Measurements from ENCODE around the gene PNMA6E. TPM values are rescaled to one million over a fixed set of nuclear protein-coding genes. Genes with fewer than 3 reads are reported as not detected.

Gene PNMA6E
- total and polyA plus RNA-seq, 2 of the 13 experiments (the other 11 are each of a cell fraction or from before 2014, with no cell fraction given): not detected

- intact Hi-C loops (cut with micrococcal nuclease; ENCODE audit: unreplicated experiment): no loop called here
- ChIA-PET CTCF (ENCODE audit: low intra/inter-chr PET ratio, low total read pairs) (no interaction called here), POLR2A (no interaction called here)
- Histone ChIP-seq H3K4me1 (ENCODE audit: insufficient read depth, low read length) (no peaks in the 10 kb centered on the region), H3K4me3 (replicated peaks in 1 of 3; ENCODE audit: insufficient read depth in 1 of 3, low read depth in 2 of 3, low read length in 3 of 3) (no peak overlapping the region), H3K27me3 (ENCODE audit: control insufficient read depth in 1 of 2, insufficient read depth in 2 of 2, low read length in 2 of 2) (no peaks in the 10 kb centered on the region; a peak in 1 of 5 replicates), H3K4me2 (ENCODE audit: low read depth, low read length) (no peak overlapping the region), H3K27ac (ENCODE audit: extremely low read length, insufficient read depth, low read length) (no peak overlapping the region), H3K36me3 (replicated peaks in 1 of 2; ENCODE audit: control insufficient read depth in 1 of 2, insufficient read depth in 2 of 2, low read length in 2 of 2) (no peaks in the 10 kb centered on the region), H2AFZ (ENCODE audit: low read length) (no peak overlapping the region), H3K79me2 (ENCODE audit: insufficient read depth, low read length) (no peaks in the 10 kb centered on the region), H4K20me1 (ENCODE audit: insufficient read depth, low read length) (no peaks in the 10 kb centered on the region), H3K9ac (ENCODE audit: insufficient read depth, low read depth, low read length) (no peak overlapping the region), H3K9me3 (ENCODE audit: low read length) (no peaks in the 10 kb centered on the region)
- DNase-seq (ENCODE audit: low spot score): no peak
- BruUV-seq (replicated peaks): no TSS peak
- no peak for TF ChIP-seq THYN1 (CRISPR knock-in tag; IDR thresholded peaks at IDR 0.05; ENCODE audit: borderline replicate concordance, low read depth)
- TF ChIP-seq, protein P1, sequence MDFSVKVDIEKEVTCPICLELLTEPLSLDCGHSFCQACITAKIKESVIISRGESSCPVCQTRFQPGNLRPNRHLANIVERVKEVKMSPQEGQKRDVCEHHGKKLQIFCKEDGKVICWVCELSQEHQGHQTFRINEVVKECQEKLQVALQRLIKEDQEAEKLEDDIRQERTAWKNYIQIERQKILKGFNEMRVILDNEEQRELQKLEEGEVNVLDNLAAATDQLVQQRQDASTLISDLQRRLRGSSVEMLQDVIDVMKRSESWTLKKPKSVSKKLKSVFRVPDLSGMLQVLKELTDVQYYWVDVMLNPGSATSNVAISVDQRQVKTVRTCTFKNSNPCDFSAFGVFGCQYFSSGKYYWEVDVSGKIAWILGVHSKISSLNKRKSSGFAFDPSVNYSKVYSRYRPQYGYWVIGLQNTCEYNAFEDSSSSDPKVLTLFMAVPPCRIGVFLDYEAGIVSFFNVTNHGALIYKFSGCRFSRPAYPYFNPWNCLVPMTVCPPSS (IDR thresholded peaks at IDR 0.05): no peak
- no peak for TF ChIP-seq MEF2D (CRISPR knock-in tag; IDR thresholded peaks at IDR 0.05)
- TF ChIP-seq ZKSCAN1 (IDR thresholded peaks at IDR 0.05; ENCODE audit: low read length): no peak
- no peak for TF ChIP-seq ZNF44 (CRISPR knock-in tag; IDR thresholded peaks at IDR 0.05)
- TF ChIP-seq ZNF879 (CRISPR knock-in tag; IDR thresholded peaks at IDR 0.05): no peak
- no peak for TF ChIP-seq GATAD2A (CRISPR knock-in tag; IDR thresholded peaks at IDR 0.05)
- no peak for TF ChIP-seq SKI (IDR thresholded peaks at IDR 0.05; ENCODE audit: partially characterized antibody)
- no peak for TF ChIP-seq HDAC1 (CRISPR knock-in tag; IDR thresholded peaks at IDR 0.05)
- no peak for TF ChIP-seq CBX2 (IDR thresholded peaks at IDR 0.05; ENCODE audit: low read depth, low read length)
- no peak for TF ChIP-seq CBX2 (CRISPR knock-in tag; IDR thresholded peaks at IDR 0.05; ENCODE audit: low read depth)
- WGBS (ENCODE audit: low lambda C conversion rate): 50% methylated on average over 8 of the region's 27 CpGs
- FAIRE-seq: no peak
- ATAC-seq: no peak
- in situ Hi-C loops (cut with HindIII; ENCODE audit: extremely low pct_ligation_motif_present, low pct_unique_long_range_greater_than_20kb): no loop called here
These were observed 3.7 kb downstream of the PNMA6E start for GRCh38 chrX:153397256-153397960.

Measured in HepG2 (cell line).